Neural cell (in vitro differentiated cells): ENCODE results near the gene SPATA22.
"Not testable (repeated sequence)": the region's sequence is repeated elsewhere in the genome, so short reads cannot be mapped to it uniquely, and the experiment has no call there.

Source experiments
- EZH2 ChIP-seq: fragments of 200-600, 300-800 bp; shearing (Covaris generic), sonication (generic); IDR thresholded peaks from 2 replicates; pipeline ENCODE4 v1.6.1; 2014; ENCODE audit warnings: antibody characterized with exemption, low read length, borderline replicate concordance, mild to moderate bottlenecking; ENCODE audit not compliant: insufficient read depth, poor library complexity, severe bottlenecking
- RAD21 ChIP-seq: fragments of 450-650 bp; conservative IDR thresholded peaks from 2 replicates; pipeline ENCODE4 v1.6.1; 2014; ENCODE audit warnings: antibody characterized with exemption, mild to moderate bottlenecking, moderate library complexity
- SMC3 ChIP-seq: fragments of 450-650 bp; conservative IDR thresholded peaks from 2 replicates; pipeline ENCODE4 v1.6.1; 2014; ENCODE audit warnings: antibody characterized with exemption, mild to moderate bottlenecking, moderate library complexity; ENCODE audit not compliant: poor library complexity
- TF ChIP-seq, protein P1 (sequence below): fragments of 450-650 bp; IDR thresholded peaks from 2 replicates; pipeline ENCODE4 v1.5.1; 2014; ENCODE audit warnings: antibody characterized with exemption, mild to moderate bottlenecking, moderate library complexity; ENCODE audit not compliant: poor library complexity, severe bottlenecking

DNA sequence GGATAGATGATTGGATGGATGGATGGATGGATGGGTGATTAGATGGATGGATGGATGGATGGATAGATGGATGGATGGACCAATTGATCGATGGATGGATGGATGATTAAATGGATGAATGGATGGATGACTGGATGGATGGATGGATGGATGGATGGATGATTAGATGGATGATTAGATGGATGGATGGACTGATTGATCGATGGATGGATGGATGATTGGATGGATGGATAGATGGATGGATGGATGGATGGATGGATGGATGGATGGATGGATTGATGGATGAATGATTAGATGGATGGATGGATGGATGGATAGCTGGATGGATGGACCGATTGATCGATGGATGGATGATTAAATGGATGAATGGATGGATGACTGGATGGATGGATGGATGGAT lies 47.9 kb upstream of the SPATA22 start:
- TF ChIP-seq SMC3, RAD21, EZH2: not testable (repeated sequence)
- TF ChIP-seq, protein P1, sequence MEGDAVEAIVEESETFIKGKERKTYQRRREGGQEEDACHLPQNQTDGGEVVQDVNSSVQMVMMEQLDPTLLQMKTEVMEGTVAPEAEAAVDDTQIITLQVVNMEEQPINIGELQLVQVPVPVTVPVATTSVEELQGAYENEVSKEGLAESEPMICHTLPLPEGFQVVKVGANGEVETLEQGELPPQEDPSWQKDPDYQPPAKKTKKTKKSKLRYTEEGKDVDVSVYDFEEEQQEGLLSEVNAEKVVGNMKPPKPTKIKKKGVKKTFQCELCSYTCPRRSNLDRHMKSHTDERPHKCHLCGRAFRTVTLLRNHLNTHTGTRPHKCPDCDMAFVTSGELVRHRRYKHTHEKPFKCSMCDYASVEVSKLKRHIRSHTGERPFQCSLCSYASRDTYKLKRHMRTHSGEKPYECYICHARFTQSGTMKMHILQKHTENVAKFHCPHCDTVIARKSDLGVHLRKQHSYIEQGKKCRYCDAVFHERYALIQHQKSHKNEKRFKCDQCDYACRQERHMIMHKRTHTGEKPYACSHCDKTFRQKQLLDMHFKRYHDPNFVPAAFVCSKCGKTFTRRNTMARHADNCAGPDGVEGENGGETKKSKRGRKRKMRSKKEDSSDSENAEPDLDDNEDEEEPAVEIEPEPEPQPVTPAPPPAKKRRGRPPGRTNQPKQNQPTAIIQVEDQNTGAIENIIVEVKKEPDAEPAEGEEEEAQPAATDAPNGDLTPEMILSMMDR: not testable (repeated sequence)
